HL-60 (cell line): ENCODE data around the gene CCSER1.

Experiments
- DNase-seq, 2 experiments: peaks; one replicate each; pipeline ENCODE4 v3.0.0-alpha.2; 2010 to 2020; ENCODE audit warnings: low read depth in 1 of 2, low spot score in 1 of 2
- H3K27ac ChIP-seq: fragments of 250-450 bp; sonication (Bioruptor Pico); replicated peaks from 2 replicates; pipeline ENCODE4 v1.5.1; 2020; ENCODE audit warnings: mild to moderate bottlenecking, moderate library complexity
- H3K27me3 ChIP-seq: fragments of 250-450 bp; sonication (Bioruptor Pico); 2 replicates; pipeline ENCODE4 v1.5.1; 2021; ENCODE audit warnings: mild to moderate bottlenecking, moderate library complexity; ENCODE audit not compliant: insufficient read depth, poor library complexity, severe bottlenecking
- H3K4me3 ChIP-seq: replicated peaks from 2 replicates; pipeline ENCODE4 v1.5.1; 2011; ENCODE audit warnings: mild to moderate bottlenecking, control low read depth, low read length; ENCODE audit not compliant: insufficient read depth
- GABPA ChIP-seq: IDR thresholded peaks from 2 replicates; pipeline ENCODE4 v1.6.1; 2012; ENCODE audit warnings: low read depth
- POLR2AphosphoS5 ChIP-seq: IDR thresholded peaks from 2 replicates; pipeline ENCODE4 v1.6.1; 2012; ENCODE audit warnings: low read depth
- SPI1 ChIP-seq: IDR thresholded peaks from 2 replicates; pipeline ENCODE4 v1.6.1; 2012; ENCODE audit warnings: low read depth, mild to moderate bottlenecking, borderline replicate concordance
- long read RNA-seq: library from polyadenylated mRNA; unstranded; transcript quantifications from one replicate; pipeline ENCODE4 v2.0.0, GENCODE V29; 2020
- TF ChIP-seq, protein P1 (sequence below): IDR thresholded peaks from one replicate; pipeline ENCODE4 v1.5.1; 2011; ENCODE audit warnings: low read length, control low read depth, inconsistent platforms; ENCODE audit not compliant: insufficient read depth
- TF ChIP-seq, protein P2 (sequence below): IDR thresholded peaks from 2 replicates; pipeline ENCODE4 v1.6.1; 2012; ENCODE audit warnings: low read depth; ENCODE audit not compliant: insufficient replicate concordance

CCSER1 gene
- long read RNA-seq, partial matches to known transcripts: 0 of 1 reads
- long read RNA-seq, other reads (novel, unspliced or antisense): 1 of 1 reads

DNA sequence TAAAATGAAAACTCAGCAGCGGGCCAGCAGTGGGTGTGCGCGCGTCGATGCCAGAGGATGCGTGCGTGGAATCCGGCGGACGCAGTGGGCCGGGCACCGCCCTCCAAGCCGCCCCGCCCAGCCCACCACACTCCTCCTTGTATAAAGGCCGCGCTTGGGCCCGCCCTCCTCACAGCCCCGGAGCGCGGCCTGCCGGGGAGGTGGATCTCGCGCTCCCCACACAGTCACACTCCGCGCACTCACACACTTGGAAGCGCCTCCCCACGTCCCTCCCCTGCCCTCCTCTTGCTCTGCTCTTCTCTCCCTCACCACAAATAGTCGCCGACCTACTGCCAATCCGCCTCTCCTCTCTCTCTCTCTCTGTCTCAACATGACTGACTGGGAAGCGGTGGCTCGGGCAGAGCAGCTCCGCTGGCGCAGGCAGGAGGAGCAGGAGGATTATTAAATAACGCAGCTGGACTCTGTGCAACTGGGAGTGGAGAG is at the start of gene CCSER1:
TSS of gene CCSER1 (plus strand) at position 172 of the 483 bp plus-strand sequence.
- no peak for TF ChIP-seq SPI1
- TF ChIP-seq, protein P1, sequence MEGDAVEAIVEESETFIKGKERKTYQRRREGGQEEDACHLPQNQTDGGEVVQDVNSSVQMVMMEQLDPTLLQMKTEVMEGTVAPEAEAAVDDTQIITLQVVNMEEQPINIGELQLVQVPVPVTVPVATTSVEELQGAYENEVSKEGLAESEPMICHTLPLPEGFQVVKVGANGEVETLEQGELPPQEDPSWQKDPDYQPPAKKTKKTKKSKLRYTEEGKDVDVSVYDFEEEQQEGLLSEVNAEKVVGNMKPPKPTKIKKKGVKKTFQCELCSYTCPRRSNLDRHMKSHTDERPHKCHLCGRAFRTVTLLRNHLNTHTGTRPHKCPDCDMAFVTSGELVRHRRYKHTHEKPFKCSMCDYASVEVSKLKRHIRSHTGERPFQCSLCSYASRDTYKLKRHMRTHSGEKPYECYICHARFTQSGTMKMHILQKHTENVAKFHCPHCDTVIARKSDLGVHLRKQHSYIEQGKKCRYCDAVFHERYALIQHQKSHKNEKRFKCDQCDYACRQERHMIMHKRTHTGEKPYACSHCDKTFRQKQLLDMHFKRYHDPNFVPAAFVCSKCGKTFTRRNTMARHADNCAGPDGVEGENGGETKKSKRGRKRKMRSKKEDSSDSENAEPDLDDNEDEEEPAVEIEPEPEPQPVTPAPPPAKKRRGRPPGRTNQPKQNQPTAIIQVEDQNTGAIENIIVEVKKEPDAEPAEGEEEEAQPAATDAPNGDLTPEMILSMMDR: no peak
- no peak for TF ChIP-seq POLR2AphosphoS5
- TF ChIP-seq, protein P2, sequence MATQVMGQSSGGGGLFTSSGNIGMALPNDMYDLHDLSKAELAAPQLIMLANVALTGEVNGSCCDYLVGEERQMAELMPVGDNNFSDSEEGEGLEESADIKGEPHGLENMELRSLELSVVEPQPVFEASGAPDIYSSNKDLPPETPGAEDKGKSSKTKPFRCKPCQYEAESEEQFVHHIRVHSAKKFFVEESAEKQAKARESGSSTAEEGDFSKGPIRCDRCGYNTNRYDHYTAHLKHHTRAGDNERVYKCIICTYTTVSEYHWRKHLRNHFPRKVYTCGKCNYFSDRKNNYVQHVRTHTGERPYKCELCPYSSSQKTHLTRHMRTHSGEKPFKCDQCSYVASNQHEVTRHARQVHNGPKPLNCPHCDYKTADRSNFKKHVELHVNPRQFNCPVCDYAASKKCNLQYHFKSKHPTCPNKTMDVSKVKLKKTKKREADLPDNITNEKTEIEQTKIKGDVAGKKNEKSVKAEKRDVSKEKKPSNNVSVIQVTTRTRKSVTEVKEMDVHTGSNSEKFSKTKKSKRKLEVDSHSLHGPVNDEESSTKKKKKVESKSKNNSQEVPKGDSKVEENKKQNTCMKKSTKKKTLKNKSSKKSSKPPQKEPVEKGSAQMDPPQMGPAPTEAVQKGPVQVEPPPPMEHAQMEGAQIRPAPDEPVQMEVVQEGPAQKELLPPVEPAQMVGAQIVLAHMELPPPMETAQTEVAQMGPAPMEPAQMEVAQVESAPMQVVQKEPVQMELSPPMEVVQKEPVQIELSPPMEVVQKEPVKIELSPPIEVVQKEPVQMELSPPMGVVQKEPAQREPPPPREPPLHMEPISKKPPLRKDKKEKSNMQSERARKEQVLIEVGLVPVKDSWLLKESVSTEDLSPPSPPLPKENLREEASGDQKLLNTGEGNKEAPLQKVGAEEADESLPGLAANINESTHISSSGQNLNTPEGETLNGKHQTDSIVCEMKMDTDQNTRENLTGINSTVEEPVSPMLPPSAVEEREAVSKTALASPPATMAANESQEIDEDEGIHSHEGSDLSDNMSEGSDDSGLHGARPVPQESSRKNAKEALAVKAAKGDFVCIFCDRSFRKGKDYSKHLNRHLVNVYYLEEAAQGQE: no peak
- peaks cover 23% of the 10 kb centered on the region for H3K27me3 ChIP-seq
- peak; percentile 7 to 10 for DNase-seq
- H3K27ac ChIP-seq: no peak within 1 kb of the TSS
- H3K4me3 ChIP-seq: peak within 1 kb of the TSS; percentile 52

DNA sequence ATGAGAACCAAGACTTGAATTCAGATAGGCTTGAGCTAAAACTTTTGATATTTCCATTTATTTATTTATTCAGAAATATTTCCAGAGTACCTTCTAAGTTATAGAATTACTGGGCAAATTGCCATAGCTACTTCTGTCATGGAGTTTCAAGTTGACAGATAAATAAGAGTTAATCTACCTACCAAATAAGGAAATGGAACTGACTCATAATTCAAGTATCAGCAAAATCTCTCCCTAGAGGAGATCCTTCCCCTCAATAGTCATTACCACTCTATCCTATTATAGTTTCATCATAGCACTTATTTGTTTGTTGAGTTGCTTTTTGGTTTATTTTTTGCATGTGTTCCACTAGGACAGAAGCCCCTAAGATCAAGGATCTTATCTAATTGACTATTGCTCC is 48.8 kb upstream of the CCSER1 start:
- TF ChIP-seq, protein P2: no peak
- TF ChIP-seq POLR2AphosphoS5 (no peak), SPI1 (no peak), GABPA (no peak)
- TF ChIP-seq, protein P1: no peak

DNA sequence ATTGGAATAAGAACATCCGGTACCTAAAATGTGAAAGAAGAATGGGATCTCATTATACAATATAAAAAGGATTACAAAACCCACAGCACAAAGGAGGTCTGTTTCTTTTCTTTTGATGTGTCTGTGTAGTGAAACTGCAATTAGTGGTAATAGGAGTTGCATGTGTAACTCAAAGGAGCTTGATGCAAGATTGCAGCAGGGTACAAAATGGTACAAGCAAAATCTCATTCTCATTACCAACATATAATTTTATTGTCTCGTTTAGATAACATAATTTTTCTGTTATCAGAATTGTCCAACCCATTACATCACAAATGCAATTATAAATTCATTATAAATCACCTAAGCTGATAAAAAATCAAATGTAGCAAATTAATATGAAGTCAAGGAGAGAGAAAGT is 47.1 kb upstream of the CCSER1 start:
- no peak overlapping the region for H3K4me3 ChIP-seq
- TF ChIP-seq, protein P1: no peak
- TF ChIP-seq GABPA: no peak
- TF ChIP-seq, protein P2: no peak
- no peak for TF ChIP-seq SPI1
- TF ChIP-seq POLR2AphosphoS5: no peak
- H3K27me3 ChIP-seq: no peaks in the 10 kb centered on the region
- H3K27ac ChIP-seq: no peak overlapping the region
- no peak for DNase-seq

More for the DNA sequence above, 48.8 kb upstream of the CCSER1 start:
- Histone ChIP-seq H3K4me3 (no peak overlapping the region), H3K27me3 (no peaks in the 10 kb centered on the region), H3K27ac (no peak overlapping the region)
- DNase-seq: no peak
